CD4-positive, alpha-beta T cell (primary cell): ENCODE results near the gene DUSP2. TPM values are rescaled to one million over a fixed set of nuclear protein-coding genes. Genes with fewer than 3 reads are reported as not detected.

Source experiments
- ATAC-seq: fragments of 200-7000 bp; cut with Tn5 transposase; one replicate; pipeline ENCODE4 v1.10.0; 2022; ENCODE audit warnings: mild to moderate bottlenecking; ENCODE audit not compliant: poor library complexity
- CTCF ChIA-PET: fragments of 350-600 bp; sonication (Branson Sonifier 250); formaldehyde crosslinking; loops from one replicate; lab custom pipeline; 2021; ENCODE audit warnings: antibody characterized with exemption, inconsistent platforms; lab: Charles Lee
- POLR2A ChIA-PET: fragments of 350-600 bp; sonication (Branson Sonifier 250); formaldehyde crosslinking; loops from one replicate; lab custom pipeline; 2021; ENCODE audit warnings: antibody characterized with exemption, inconsistent platforms; lab: Charles Lee
- DNase-seq, 14 experiments: peaks; one replicate each; pipeline ENCODE4 v3.0.0-alpha.2; 2013 to 2020; ENCODE audit warnings: mixed read lengths in 2 of 14
- H3K27ac ChIP-seq, 2 donors: one replicate each; pipeline versions ENCODE4 v1.5.1 to v1.7.0; 2013; ENCODE audit warnings: low read length in 2 of 2, low read depth in 1 of 2, mild to moderate bottlenecking in 1 of 2
- H3K27me3 ChIP-seq, 2 experiments: 1 replicate in 1 of 2; 2 replicates in 1 of 2; pipeline versions ENCODE4 v1.6.1 to v1.7.0; 2013; ENCODE audit warnings: low read length in 2 of 2, control low read depth in 1 of 2, mild to moderate bottlenecking in 1 of 2, moderate library complexity in 1 of 2; ENCODE audit not compliant: insufficient read depth in 2 of 2, control insufficient read depth in 1 of 2
- H3K36me3 ChIP-seq: one replicate; pipeline ENCODE4 v1.6.1; 2013; ENCODE audit warnings: low read length, control low read depth; ENCODE audit not compliant: insufficient read depth
- H3K4me1 ChIP-seq: one replicate; pipeline ENCODE4 v1.6.1; 2013; ENCODE audit warnings: low read length, control low read depth; ENCODE audit not compliant: insufficient read depth
- H3K4me3 ChIP-seq: one replicate; pipeline ENCODE4 v1.5.1; 2013; ENCODE audit warnings: mild to moderate bottlenecking, low read length, moderate library complexity
- H3K9me3 ChIP-seq, 2 experiments: 1 replicate in 1 of 2; 2 replicates in 1 of 2; pipeline versions ENCODE4 v1.6.1 to v1.7.0; 2013; ENCODE audit warnings: low read length in 2 of 2, mild to moderate bottlenecking in 2 of 2, control low read depth in 1 of 2, moderate library complexity in 1 of 2; ENCODE audit not compliant: control insufficient read depth in 1 of 2, insufficient read depth in 1 of 2
- H3K27ac Mint-ChIP-seq: one replicate; pipeline ENCODE4 v1.8.0; 2020; ENCODE audit warnings: mixed read lengths
- H3K27me3 Mint-ChIP-seq: one replicate; pipeline ENCODE4 v1.8.0; 2021; ENCODE audit warnings: mixed read lengths
- H3K36me3 Mint-ChIP-seq: one replicate; pipeline ENCODE4 v1.8.0; 2021; ENCODE audit warnings: low read depth, mixed read lengths
- H3K4me1 Mint-ChIP-seq: one replicate; pipeline ENCODE4 v1.8.0; 2021; ENCODE audit warnings: low read depth, mixed read lengths
- H3K4me3 Mint-ChIP-seq: one replicate; pipeline ENCODE4 v1.8.0; 2020; ENCODE audit warnings: mild to moderate bottlenecking, mixed read lengths
- H3K9me3 Mint-ChIP-seq: one replicate; pipeline ENCODE4 v1.8.0; 2020; ENCODE audit warnings: mixed read lengths
- intact Hi-C, 2 experiments: fragments of 100-400 bp; cut with DNase I in 1 of 2; cut with micrococcal nuclease in 1 of 2; formaldehyde crosslinking; loops; one replicate each; pipeline versions ENCODE4 v1.15.1 to v1.9.0; 2023 to 2025; cut with DNase I, micrococcal nuclease
- total RNA-seq, 174 experiments: library from RNA in 2 of 174; stranded (reverse) in 2 of 174; gene quantifications; one replicate each; pipeline ENCODE4 v1.2.3 and lab custom pipeline; 2021 to 2026
- TF ChIP-seq, protein P1 (sequence below): fragments of 200-600 bp; IDR thresholded peaks from one replicate; pipeline ENCODE4 v1.8.0; 2022; ENCODE audit warnings: antibody characterized with exemption, mild to moderate bottlenecking

The DUSP2 gene
- total RNA-seq, 2 experiments from 2014 or later = 728 to 730 TPM

GRCh38 chr2:96111257-96111640 is 34.0 kb downstream of the DUSP2 start:
- intact Hi-C loops = loop anchor here (10.0 kb wide), 1 partner anchor 86 kb away; no protein-coding TSS in a partner anchor
- H3K4me1 ChIP-seq = peaks cover 6% of the 10 kb centered on the region
- H3K27me3 ChIP-seq = peaks cover 0 to 4% of the 10 kb centered on the region in 2 experiments
- ATAC-seq = no peak
- H3K9me3 ChIP-seq = peaks cover 0 to 11% of the 10 kb centered on the region in 2 experiments
- H3K36me3 Mint-ChIP-seq = peaks cover 4% of the 10 kb centered on the region
- no peak overlapping the region for H3K27ac ChIP-seq
- no peak for DNase-seq
- H3K27ac Mint-ChIP-seq = no peak overlapping the region
- no peaks in the 10 kb centered on the region for H3K9me3 Mint-ChIP-seq
- no peak overlapping the region for H3K4me3 Mint-ChIP-seq
- peaks cover 3% of the 10 kb centered on the region for H3K4me1 Mint-ChIP-seq
- H3K27me3 Mint-ChIP-seq = no peaks in the 10 kb centered on the region
- ChIA-PET POLR2A (no interaction called here), CTCF (interaction anchor here (0.9 kb wide), 1 partner anchor 63 kb away, joined by 3 read pairs; no protein-coding TSS in a partner anchor)
- H3K4me3 ChIP-seq = no peak overlapping the region
- TF ChIP-seq, protein P1, sequence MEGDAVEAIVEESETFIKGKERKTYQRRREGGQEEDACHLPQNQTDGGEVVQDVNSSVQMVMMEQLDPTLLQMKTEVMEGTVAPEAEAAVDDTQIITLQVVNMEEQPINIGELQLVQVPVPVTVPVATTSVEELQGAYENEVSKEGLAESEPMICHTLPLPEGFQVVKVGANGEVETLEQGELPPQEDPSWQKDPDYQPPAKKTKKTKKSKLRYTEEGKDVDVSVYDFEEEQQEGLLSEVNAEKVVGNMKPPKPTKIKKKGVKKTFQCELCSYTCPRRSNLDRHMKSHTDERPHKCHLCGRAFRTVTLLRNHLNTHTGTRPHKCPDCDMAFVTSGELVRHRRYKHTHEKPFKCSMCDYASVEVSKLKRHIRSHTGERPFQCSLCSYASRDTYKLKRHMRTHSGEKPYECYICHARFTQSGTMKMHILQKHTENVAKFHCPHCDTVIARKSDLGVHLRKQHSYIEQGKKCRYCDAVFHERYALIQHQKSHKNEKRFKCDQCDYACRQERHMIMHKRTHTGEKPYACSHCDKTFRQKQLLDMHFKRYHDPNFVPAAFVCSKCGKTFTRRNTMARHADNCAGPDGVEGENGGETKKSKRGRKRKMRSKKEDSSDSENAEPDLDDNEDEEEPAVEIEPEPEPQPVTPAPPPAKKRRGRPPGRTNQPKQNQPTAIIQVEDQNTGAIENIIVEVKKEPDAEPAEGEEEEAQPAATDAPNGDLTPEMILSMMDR = no peak
- H3K36me3 ChIP-seq = no peaks in the 10 kb centered on the region

DNA sequence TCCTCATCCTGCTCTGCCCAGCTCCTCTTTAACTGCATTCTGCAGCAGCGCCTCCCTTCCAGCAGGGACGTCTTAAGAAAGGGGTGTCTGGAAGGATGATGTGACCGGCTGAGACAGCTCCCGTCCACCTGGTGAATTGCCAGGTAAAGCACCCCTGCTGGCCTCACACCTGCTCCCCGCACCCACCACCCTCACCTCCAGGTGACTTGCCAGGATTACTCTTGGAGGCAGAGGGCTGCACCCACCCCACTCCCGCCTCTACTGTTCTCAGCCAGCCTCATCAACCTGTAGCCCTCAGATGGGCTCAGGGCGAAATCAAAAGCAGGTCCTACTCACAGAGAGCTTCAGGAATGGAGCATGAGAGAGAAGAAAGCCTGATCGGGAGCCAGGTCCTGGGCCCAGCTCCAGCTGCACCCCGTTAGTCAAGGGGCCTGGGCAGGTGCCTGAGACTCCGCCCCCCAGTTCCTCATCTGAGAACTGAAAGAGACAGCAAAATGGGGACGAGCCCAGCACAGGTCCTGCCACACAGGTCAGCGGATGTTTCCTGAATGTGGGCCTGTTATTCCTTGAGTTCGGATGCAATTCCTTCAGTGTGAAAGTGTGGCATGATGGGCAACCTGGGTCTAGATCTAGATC is 34.5 kb downstream of the DUSP2 start:
- Histone ChIP-seq H3K36me3 (no peaks in the 10 kb centered on the region), H3K4me1 (peaks cover under 1% of the 10 kb centered on the region), H3K27me3 (peaks cover 0 to 4% of the 10 kb centered on the region in 2 experiments), H3K27ac (no peak overlapping the region), H3K9me3 (peaks cover 3 to 17% of the 10 kb centered on the region in 2 experiments), H3K4me3 (no peak overlapping the region)
- Mint-ChIP-seq H3K36me3 (peaks cover 4% of the 10 kb centered on the region), H3K4me3 (no peak overlapping the region), H3K27ac (no peak overlapping the region), H3K4me1 (peaks cover 2% of the 10 kb centered on the region), H3K9me3 (no peaks in the 10 kb centered on the region), H3K27me3 (no peaks in the 10 kb centered on the region)
- DNase-seq (no peak), ATAC-seq (no peak)
- ChIA-PET CTCF (interaction anchor here (0.9 to 1.0 kb wide), 1 partner anchor 64 kb away, joined by 3 read pairs; no protein-coding TSS in a partner anchor), POLR2A (no interaction called here)
- TF ChIP-seq, protein P1 = no peak
- intact Hi-C loops = loop anchor here (10.0 kb wide), 1 partner anchor 86 kb away; no protein-coding TSS in a partner anchor

- Histone ChIP-seq H3K4me1 (no peaks in the 10 kb centered on the region), H3K36me3 (no peaks in the 10 kb centered on the region), H3K27ac (no peak overlapping the region), H3K9me3 (peaks cover 10 to 24% of the 10 kb centered on the region in 2 experiments), H3K27me3 (peaks cover 0 to 2% of the 10 kb centered on the region in 2 experiments), H3K4me3 (no peak overlapping the region)
- no peaks in the 10 kb centered on the region for H3K4me1 Mint-ChIP-seq
- DNase-seq = no peak
- no peak overlapping the region for H3K27ac Mint-ChIP-seq
- no peak for ATAC-seq
- no peaks in the 10 kb centered on the region for H3K9me3 Mint-ChIP-seq
- intact Hi-C loops = loop anchor here (10.0 kb wide), 1 partner anchor 85 kb away; no protein-coding TSS in a partner anchor
- ChIA-PET CTCF (interaction anchor here (1.0 kb wide), 1 partner anchor 64 kb away, joined by 3 read pairs; no protein-coding TSS in a partner anchor), POLR2A (no interaction called here)
- no peaks in the 10 kb centered on the region for H3K27me3 Mint-ChIP-seq
- H3K4me3 Mint-ChIP-seq = no peak overlapping the region
- TF ChIP-seq, protein P1 = no peak
- H3K36me3 Mint-ChIP-seq = no peaks in the 10 kb centered on the region
Measured at GRCh38 chr2:96109931-96110511, 35.2 kb downstream of the DUSP2 start.
